Posterior cingulate gyrus (tissue), 11 donors: ENCODE results near the gene MRPS34.
A peak's percentile ranks its signal among the peaks of the same experiment; 100 is the strongest.
"Not testable (repeated sequence)": the region's sequence is repeated elsewhere in the genome, so short reads cannot be mapped to it uniquely, and the experiment has no call there.

Source experiments
- DNase-seq, 10 donors: peaks; one replicate each; pipeline versions ENCODE4 v3.0.0 to v3.0.0-alpha.2; 2020 to 2021; ENCODE audit warnings: mixed read lengths in 3 of 10
- intact Hi-C: fragments of 100-400 bp; cut with DNase I; formaldehyde crosslinking; loops from one replicate; pipeline ENCODE4 v1.15.1; 2023

The MRPS34 gene

GRCh38 chr16:1740234-1740633 is 32.7 kb downstream of the MRPS34 start:
- no peak for DNase-seq
- intact Hi-C loops: no loop called here

GRCh38 chr16:1734816-1735215 is 38.1 kb downstream of the MRPS34 start:
- no peak for DNase-seq
- intact Hi-C loops: no loop called here

- DNase-seq: no peak
- intact Hi-C loops: no loop called here
Measured at GRCh38 chr16:1734123-1734522, 38.8 kb downstream of the MRPS34 start.

DNA sequence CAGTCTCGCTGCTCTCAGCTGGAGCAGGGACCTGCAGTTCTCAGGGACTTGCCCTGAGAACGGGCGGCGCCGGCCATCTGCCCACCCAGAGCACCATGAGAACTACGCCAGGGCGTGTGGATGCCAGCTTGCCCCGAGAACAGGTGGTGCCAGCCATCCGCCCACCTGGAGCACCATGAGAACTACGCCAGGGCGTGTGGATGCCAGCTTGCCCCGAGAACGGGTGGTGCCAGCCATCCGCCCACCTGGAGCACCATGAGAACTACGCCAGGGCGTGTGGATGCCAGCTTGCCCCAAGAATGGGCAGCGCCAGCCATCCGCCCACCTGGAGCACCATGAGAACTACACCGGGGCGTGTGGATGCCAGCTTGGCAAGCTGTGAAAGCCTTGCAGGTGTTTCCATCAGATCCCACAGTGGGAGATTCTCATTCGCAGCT is 40.4 kb downstream of the MRPS34 start:
- intact Hi-C loops: not testable (repeated sequence)
- peak in 8 of 10 donors; percentile 27 to 91 (median 56) for DNase-seq

- DNase-seq: no peak
- intact Hi-C loops: no loop called here
Measured at GRCh38 chr16:1732071-1732470, 40.9 kb downstream of the MRPS34 start.

GRCh38 chr16:1731603-1732002 is 41.3 kb downstream of the MRPS34 start:
- DNase-seq: no peak
- intact Hi-C loops: no loop called here

- intact Hi-C loops: no loop called here
- DNase-seq: no peak
Measured at GRCh38 chr16:1731073-1731472, 41.9 kb downstream of the MRPS34 start.

- intact Hi-C loops: no loop called here
- no peak for DNase-seq
Measured at GRCh38 chr16:1729445-1729844, 43.5 kb downstream of the MRPS34 start.

DNA sequence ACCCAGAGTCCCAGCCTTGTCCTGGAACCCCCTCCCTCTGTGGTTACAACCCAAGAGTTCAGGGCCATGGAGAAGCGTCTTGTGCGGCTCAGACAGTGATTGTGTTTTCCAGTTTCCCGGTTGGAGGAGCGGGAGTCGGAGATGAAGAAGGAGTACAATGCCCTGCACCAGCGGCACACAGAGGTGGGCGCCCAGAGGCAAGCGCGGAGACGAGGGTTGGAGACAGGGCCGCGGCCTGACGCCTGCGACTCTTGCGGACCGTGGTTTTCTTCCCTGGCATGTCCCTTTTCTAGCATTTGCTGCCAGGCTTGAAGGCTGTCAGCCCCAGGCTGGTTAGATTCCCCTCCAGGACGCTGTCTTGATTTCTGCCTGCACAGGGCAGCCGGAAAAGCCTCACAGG is 43.9 kb downstream of the MRPS34 start:
- intact Hi-C loops: no loop called here
- no peak for DNase-seq

GRCh38 chr16:1727651-1728624 is 45.0 kb downstream of the MRPS34 start:
- intact Hi-C loops: no loop called here
- DNase-seq: no peak

DNA sequence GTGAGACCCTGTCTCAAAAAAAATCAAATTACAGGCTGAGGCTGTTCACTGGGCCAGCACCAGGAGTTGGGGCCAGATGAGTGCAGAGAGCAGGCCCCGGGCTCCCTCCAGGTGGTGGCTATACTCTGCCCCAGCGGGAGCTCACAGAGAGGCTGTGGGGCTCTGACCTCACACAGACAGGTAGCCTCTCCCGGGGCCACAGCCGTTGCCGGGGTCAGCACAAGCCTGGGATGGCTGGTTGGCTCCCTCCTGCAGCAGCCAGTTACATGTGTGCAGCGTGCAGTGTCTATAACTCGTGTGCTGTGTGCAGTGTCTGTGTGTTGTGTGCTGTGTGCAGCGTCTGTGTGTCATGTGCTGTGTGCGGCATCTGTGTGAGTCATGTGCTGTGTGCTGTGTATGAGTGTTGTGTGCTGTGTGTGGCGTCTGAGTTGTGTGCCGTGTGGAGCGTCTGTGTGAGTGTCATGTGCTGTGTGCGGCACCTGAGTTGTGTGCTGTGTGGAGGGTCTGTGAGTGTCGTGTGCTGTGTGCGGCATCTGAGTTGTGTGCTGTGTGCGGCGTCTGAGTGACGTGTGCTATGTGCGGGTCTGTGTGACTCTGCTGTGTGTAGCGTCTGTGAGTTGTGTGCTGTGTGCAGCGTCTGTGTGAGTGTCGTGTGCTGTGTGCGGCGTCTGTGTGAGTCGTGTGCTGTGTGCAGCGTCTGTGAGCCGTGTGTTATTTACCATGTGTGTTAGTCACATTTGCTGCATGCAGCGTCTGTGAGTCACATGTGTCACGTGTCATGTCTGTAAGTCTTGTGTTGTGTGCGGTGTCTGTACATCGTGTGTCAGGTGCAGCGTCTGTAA is 46.1 kb downstream of the MRPS34 start:
- no peak for DNase-seq
- intact Hi-C loops: no loop called here

GRCh38 chr16:1724491-1724890 is 48.4 kb downstream of the MRPS34 start:
- DNase-seq: no peak
- intact Hi-C loops: no loop called here

DNA sequence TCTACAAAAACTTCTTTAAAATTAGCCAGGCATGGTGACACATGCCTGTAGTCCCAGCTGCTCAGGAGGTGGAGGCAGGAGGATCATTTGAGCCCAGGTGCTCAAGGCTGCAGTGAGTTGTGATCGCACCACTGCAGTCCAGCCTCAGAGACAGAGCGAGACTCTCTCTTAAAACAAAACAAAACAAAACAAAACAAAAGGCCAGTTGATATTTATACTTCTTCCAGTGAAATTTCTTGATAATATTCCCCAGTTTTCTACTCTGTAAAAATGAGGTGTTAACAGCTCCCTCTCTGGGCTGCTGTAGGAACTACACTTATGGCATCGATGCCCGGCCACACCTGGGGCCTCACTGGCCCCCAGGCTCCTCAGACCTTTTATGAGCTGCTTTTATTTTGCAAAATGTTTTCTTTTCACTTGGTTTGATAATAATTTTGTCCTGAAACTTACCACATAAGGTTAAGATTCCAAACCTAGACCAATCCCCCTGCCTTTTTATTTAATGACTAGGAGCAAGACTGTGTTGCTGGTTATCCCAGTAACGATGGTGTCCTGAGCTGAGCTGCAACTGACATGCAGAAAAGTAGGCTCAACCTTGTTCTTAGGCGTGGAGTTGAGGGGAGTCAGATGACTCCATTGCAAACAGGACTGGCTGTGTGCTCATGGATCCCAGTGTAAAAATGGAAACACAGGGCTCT is 49.3 kb downstream of the MRPS34 start:
- peak in 4 of 10 donors; percentile 40 to 59 (median 53) for DNase-seq
- intact Hi-C loops: no loop called here
